Liver (tissue), 3 donors: ENCODE results near the gene MYO1B.

Experiments used
- ATF3 ChIP-seq: IDR thresholded peaks from 2 replicates; pipeline ENCODE4 v1.6.1; 2016; ENCODE audit warnings: antibody characterized with exemption
- CTCF ChIP-seq: fragments of 150-350 bp; IDR thresholded peaks from 2 replicates; pipeline ENCODE4 v1.5.1; 2017; ENCODE audit warnings: improper control_type of control experiment, low read depth, low read length; ENCODE audit not compliant: missing input control
- EGR1 ChIP-seq, 2 donors: IDR thresholded peaks; 2 replicates each; pipeline ENCODE4 v1.6.1; 2016 to 2018; ENCODE audit warnings: antibody characterized with exemption in 2 of 2, low read depth in 2 of 2
- FOXA1 ChIP-seq: IDR thresholded peaks from 2 replicates; pipeline ENCODE4 v1.6.1; 2016; ENCODE audit warnings: antibody characterized with exemption
- GABPA ChIP-seq, 2 donors: IDR thresholded peaks in 1 of 2; conservative IDR thresholded peaks in 1 of 2; 2 replicates each; pipeline ENCODE4 v1.6.1; 2016; ENCODE audit warnings: antibody characterized with exemption in 2 of 2, mild to moderate bottlenecking in 1 of 2, moderate library complexity in 1 of 2
- MAX ChIP-seq: IDR thresholded peaks from 2 replicates; pipeline ENCODE4 v1.6.1; 2016; ENCODE audit warnings: antibody characterized with exemption
- RAD21 ChIP-seq, 2 donors: IDR thresholded peaks; 2 replicates each; pipeline ENCODE4 v1.6.1; 2016; ENCODE audit warnings: antibody characterized with exemption in 2 of 2, mild to moderate bottlenecking in 2 of 2
- REST ChIP-seq: IDR thresholded peaks from 2 replicates; pipeline ENCODE4 v1.6.1; 2016; ENCODE audit warnings: antibody characterized with exemption, mild to moderate bottlenecking
- TAF1 ChIP-seq: conservative IDR thresholded peaks from 2 replicates; pipeline ENCODE4 v1.6.1; 2016; ENCODE audit warnings: antibody characterized with exemption, mild to moderate bottlenecking
- ZBTB33 ChIP-seq: IDR thresholded peaks from 2 replicates; pipeline ENCODE4 v1.6.1; 2016; ENCODE audit warnings: antibody characterized with exemption
- donor health status: healthy.
- donor health status: healthy.

GRCh38 chr2:191289049-191289448 is 43.8 kb downstream of the MYO1B start:
- TF ChIP-seq MAX = no peak
- TF ChIP-seq FOXA1 = no peak
- TF ChIP-seq CTCF = no peak
- no peak for TF ChIP-seq REST
- TF ChIP-seq EGR1 (IDR thresholded peaks at IDR 0.05; ENCODE audit: low read depth in 2 of 2) = no peak
- TF ChIP-seq ZBTB33 = no peak
- no peak for TF ChIP-seq TAF1
- no peak for TF ChIP-seq ATF3
- no peak for TF ChIP-seq RAD21 (IDR thresholded peaks at IDR 0.05)
- TF ChIP-seq GABPA (IDR thresholded peaks at IDR 0.05 in 1 of 2, conservative IDR thresholded peaks at IDR 0.05 in 1 of 2) = no peak
